Fibroblast of mammary gland (primary cell): Measurements from ENCODE around the gene NDFIP2.

Experiments
- DNase-seq: peaks from one replicate; pipeline ENCODE4 v3.0.0-alpha.2; 2010; ENCODE audit warnings: low read depth
- H3K4me3 ChIP-seq: 2 replicates; pipeline ENCODE4 v1.5.1; 2011; ENCODE audit warnings: low read depth, mild to moderate bottlenecking, low read length, moderate library complexity; ENCODE audit not compliant: control insufficient read depth
- TF ChIP-seq, protein P1 (sequence below): conservative IDR thresholded peaks from 2 replicates; pipeline ENCODE4 v1.5.1; 2011; ENCODE audit warnings: low read depth, low read length, inconsistent platforms; ENCODE audit not compliant: control insufficient read depth, insufficient read depth

The NDFIP2 gene, protein sequence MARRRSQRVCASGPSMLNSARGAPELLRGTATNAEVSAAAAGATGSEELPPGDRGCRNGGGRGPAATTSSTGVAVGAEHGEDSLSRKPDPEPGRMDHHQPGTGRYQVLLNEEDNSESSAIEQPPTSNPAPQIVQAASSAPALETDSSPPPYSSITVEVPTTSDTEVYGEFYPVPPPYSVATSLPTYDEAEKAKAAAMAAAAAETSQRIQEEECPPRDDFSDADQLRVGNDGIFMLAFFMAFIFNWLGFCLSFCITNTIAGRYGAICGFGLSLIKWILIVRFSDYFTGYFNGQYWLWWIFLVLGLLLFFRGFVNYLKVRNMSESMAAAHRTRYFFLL

GRCh38 chr13:79480954-79481684 is at the start of gene NDFIP2:
Gene NDFIP2 (plus strand): TSS chr13:79481155. CDS start chr13:79481204, 49 bp downstream.
- TF ChIP-seq, protein P1, sequence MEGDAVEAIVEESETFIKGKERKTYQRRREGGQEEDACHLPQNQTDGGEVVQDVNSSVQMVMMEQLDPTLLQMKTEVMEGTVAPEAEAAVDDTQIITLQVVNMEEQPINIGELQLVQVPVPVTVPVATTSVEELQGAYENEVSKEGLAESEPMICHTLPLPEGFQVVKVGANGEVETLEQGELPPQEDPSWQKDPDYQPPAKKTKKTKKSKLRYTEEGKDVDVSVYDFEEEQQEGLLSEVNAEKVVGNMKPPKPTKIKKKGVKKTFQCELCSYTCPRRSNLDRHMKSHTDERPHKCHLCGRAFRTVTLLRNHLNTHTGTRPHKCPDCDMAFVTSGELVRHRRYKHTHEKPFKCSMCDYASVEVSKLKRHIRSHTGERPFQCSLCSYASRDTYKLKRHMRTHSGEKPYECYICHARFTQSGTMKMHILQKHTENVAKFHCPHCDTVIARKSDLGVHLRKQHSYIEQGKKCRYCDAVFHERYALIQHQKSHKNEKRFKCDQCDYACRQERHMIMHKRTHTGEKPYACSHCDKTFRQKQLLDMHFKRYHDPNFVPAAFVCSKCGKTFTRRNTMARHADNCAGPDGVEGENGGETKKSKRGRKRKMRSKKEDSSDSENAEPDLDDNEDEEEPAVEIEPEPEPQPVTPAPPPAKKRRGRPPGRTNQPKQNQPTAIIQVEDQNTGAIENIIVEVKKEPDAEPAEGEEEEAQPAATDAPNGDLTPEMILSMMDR = no peak

DNA sequence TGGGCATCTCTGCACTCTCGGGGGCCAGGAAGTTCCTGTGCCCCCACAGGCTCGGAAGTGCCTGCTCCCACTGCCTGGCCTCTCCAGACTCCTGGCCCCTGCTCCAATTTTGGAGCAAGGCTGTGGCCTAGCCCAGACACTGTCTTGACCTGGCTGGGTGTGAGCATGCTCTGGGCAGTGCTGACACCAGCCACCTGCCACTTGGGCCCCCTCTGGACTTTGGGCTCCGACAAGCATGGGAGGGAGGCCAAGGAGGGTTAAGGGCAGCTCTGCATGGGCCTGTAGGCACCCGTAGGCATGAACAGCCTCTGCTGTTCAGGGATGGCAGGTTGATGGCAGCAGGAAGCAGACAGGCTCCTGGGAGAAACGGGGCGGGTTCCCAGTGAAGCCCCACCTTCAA is 48.9 kb upstream of the NDFIP2 start:
- TF ChIP-seq, protein P1 = no peak
- no peak for DNase-seq

More at GRCh38 chr13:79480954-79481684, at the start of gene NDFIP2:
- DNase-seq = peak; percentile 69
- peak within 1 kb of the TSS; percentile 88 for H3K4me3 ChIP-seq

DNA sequence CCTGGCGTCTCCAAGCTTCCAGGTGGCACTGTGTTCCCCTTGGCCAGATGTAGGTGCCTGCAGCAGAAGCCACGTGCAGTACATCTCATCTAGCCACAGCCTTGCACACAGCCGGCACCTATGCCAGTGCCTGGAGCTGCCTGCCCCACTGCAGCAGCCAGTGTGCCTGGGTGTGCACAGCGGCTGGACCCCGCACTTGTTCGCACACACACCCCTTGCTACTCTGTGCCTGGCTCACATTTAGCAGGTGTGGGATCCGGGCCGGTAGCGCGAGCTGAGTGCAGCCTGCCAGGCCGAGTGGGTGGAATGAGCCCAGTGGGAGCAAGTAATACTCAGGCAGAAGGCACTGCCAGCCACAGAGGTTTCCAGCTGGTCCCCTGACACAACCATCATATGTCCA is 48.0 kb upstream of the NDFIP2 start:
- TF ChIP-seq, protein P1 = no peak
- no peak overlapping the region for H3K4me3 ChIP-seq
- DNase-seq = no peak

More for the DNA sequence above, 48.9 kb upstream of the NDFIP2 start:
- H3K4me3 ChIP-seq = no peak overlapping the region

GRCh38 chr13:79434556-79434955 is 46.4 kb upstream of the NDFIP2 start:
- no peak overlapping the region for H3K4me3 ChIP-seq
- TF ChIP-seq, protein P1 = no peak
- peak; percentile 62 for DNase-seq

DNA sequence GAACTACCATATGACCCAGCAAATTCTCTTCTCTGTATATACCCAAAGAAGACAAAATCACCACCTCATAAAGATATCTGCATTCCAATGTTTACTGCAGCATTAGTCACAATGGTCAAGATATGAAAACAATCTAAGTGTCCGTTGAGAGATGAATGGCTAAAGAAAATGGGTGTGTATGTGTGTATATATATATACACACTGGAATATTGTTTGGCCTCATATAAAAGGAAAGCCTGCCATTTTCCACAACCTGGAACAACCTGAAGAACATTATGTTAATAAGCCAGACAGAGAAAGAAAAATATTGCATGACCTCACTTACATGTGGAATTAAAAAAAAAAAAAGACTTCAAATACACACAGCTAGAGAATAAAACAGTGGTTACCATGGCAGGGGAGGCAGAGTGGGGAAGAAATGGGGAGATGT is 45.4 kb upstream of the NDFIP2 start:
- H3K4me3 ChIP-seq = no peak overlapping the region
- DNase-seq = peak; percentile 53
- TF ChIP-seq, protein P1 = no peak

DNA sequence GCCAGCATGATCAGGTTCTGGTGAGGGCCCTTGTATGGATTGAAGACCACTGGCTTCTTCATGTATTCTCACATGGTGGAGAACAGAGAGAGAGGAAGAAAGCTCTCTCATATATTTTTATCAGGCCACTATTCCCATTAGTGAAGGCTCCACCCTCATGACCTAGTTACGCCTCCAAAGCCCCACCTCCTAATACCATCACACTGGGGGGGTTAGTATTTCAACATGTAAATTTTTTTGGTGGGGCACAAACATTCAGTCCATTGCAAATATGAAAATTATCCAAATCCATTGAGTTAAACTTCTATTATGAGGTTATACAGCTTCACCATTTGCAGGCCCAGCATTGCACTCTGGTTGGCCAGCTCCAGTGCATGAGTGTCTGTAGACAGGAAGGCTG is 41.7 kb upstream of the NDFIP2 start:
- no peak overlapping the region for H3K4me3 ChIP-seq
- TF ChIP-seq, protein P1 = no peak
- no peak for DNase-seq
